ENCODE results near the gene TLE2. TPM values are rescaled to one million over a fixed set of nuclear protein-coding genes. Genes with fewer than 3 reads are reported as not detected.

TLE2 gene
- polyA plus RNA-seq, 1 of the 3 experiments (the other 2 are of a cell fraction), result 2.3 TPM

DNA sequence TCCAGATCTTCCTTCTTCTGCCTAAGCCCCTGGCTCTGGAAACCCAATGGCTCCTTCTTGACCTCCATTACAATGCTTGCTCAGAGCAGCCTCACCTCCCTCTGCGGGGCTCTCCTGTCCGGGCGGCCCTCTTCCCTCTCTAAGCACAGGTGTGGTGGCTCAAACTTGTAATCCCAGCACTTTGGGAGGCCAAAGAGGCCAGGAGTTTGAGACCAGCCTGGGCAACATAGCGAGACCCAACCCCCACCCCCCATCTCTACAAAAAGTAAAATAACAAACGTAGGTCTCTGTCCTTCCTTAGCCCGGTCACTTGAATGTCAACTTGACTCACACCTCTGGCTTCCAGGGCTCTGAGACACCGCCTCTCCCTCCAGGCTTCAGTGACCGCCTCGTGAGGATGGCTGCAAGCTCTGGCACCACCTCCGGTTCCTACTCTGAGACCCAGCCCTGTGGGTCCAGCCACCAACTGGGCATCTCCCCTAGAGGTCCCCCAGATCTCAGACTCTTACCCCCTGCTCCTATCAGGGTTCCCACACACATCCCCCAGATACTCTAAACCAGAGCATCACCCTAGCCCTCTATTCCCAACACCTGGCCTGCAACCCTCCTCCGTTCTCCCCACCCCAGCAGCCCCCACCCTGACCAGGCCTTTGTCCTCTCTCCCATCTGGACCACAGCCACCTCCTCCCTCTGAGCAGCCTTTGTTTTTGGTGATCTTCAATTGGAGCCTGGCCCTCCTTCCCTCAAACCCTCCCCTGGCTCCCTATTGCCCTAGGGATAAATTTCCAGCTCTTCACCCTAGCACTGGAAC is 4.7 kb upstream of the TLE2 start:
- no peaks in the 10 kb centered on the region for H3K36me3 ChIP-seq (replicated peaks in 1 of 2; ENCODE audit: control insufficient read depth in 1 of 2, insufficient read depth in 2 of 2, low read length in 1 of 2)
- H3K9me3 ChIP-seq, result no peaks in the 10 kb centered on the region
- H3K4me2 ChIP-seq, result no peak overlapping the region
- WGBS (ENCODE audit: low lambda C conversion rate), result 51% methylated on average over 10 of the region's 11 CpGs
- TF ChIP-seq TCF12 (IDR thresholded peaks at IDR 0.05) (no peak), RCOR1 (IDR thresholded peaks at IDR 0.05; ENCODE audit: low read length) (no peak), CHD2 (IDR thresholded peaks at IDR 0.05; ENCODE audit: low read length, partially characterized antibody) (no peak), POLR2AphosphoS5 (IDR thresholded peaks at IDR 0.05; ENCODE audit: low read depth, low read length) (no peak)
- TF ChIP-seq, protein P1, sequence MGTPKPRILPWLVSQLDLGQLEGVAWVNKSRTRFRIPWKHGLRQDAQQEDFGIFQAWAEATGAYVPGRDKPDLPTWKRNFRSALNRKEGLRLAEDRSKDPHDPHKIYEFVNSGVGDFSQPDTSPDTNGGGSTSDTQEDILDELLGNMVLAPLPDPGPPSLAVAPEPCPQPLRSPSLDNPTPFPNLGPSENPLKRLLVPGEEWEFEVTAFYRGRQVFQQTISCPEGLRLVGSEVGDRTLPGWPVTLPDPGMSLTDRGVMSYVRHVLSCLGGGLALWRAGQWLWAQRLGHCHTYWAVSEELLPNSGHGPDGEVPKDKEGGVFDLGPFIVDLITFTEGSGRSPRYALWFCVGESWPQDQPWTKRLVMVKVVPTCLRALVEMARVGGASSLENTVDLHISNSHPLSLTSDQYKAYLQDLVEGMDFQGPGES (IDR thresholded peaks at IDR 0.05; ENCODE audit: low read depth, low read length), result no peak
- TF ChIP-seq, protein P2, sequence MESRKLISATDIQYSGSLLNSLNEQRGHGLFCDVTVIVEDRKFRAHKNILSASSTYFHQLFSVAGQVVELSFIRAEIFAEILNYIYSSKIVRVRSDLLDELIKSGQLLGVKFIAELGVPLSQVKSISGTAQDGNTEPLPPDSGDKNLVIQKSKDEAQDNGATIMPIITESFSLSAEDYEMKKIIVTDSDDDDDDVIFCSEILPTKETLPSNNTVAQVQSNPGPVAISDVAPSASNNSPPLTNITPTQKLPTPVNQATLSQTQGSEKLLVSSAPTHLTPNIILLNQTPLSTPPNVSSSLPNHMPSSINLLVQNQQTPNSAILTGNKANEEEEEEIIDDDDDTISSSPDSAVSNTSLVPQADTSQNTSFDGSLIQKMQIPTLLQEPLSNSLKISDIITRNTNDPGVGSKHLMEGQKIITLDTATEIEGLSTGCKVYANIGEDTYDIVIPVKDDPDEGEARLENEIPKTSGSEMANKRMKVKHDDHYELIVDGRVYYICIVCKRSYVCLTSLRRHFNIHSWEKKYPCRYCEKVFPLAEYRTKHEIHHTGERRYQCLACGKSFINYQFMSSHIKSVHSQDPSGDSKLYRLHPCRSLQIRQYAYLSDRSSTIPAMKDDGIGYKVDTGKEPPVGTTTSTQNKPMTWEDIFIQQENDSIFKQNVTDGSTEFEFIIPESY (IDR thresholded peaks at IDR 0.05; ENCODE audit: borderline replicate concordance, low read depth), result no peak
- TF ChIP-seq, protein P3, sequence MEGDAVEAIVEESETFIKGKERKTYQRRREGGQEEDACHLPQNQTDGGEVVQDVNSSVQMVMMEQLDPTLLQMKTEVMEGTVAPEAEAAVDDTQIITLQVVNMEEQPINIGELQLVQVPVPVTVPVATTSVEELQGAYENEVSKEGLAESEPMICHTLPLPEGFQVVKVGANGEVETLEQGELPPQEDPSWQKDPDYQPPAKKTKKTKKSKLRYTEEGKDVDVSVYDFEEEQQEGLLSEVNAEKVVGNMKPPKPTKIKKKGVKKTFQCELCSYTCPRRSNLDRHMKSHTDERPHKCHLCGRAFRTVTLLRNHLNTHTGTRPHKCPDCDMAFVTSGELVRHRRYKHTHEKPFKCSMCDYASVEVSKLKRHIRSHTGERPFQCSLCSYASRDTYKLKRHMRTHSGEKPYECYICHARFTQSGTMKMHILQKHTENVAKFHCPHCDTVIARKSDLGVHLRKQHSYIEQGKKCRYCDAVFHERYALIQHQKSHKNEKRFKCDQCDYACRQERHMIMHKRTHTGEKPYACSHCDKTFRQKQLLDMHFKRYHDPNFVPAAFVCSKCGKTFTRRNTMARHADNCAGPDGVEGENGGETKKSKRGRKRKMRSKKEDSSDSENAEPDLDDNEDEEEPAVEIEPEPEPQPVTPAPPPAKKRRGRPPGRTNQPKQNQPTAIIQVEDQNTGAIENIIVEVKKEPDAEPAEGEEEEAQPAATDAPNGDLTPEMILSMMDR (IDR thresholded peaks at IDR 0.05), result no peak
- H3K27me3 ChIP-seq (ENCODE audit: insufficient read depth), result peaks cover 46% of the 10 kb centered on the region
- H3K4me1 ChIP-seq (ENCODE audit: control insufficient read depth in 1 of 2, insufficient read depth in 2 of 2, low read depth in 1 of 2, low read length in 1 of 2), result peaks cover 0 to 14% of the 10 kb centered on the region in 2 experiments; a peak in 1 of 4 replicates
- H3K9me2 ChIP-seq, result no peaks in the 10 kb centered on the region
- H2AFZ ChIP-seq (ENCODE audit: low read depth), result no peak overlapping the region
- no peak overlapping the region for H3K9ac ChIP-seq
- DNase-seq, result no peak
- H3K4me3 ChIP-seq (ENCODE audit: low read depth in 2 of 2, low read length in 1 of 2), result no peak overlapping the region
- no peak overlapping the region for H3K27ac ChIP-seq (ENCODE audit: low read depth in 2 of 2, low read length in 1 of 2)
- H4K20me1 ChIP-seq (ENCODE audit: insufficient read depth), result no peaks in the 10 kb centered on the region
- peaks cover 13% of the 10 kb centered on the region for H3F3A ChIP-seq (replicated peaks; ENCODE audit: insufficient read depth)
- ChIA-PET POLR2A (interaction anchor here (3.4 kb wide), 1 partner anchor 50 kb away, joined by 21 read pairs; no protein-coding TSS in a partner anchor), CTCF (interaction anchor here (1.1 to 3.5 kb wide), 3 partner anchors 28 to 78 kb away, joined by 3 to 20 read pairs (median 17); partner anchors contain the start of genes TLE5 and TLE6)
- H3K79me2 ChIP-seq (ENCODE audit: insufficient read depth), result no peaks in the 10 kb centered on the region

DNA sequence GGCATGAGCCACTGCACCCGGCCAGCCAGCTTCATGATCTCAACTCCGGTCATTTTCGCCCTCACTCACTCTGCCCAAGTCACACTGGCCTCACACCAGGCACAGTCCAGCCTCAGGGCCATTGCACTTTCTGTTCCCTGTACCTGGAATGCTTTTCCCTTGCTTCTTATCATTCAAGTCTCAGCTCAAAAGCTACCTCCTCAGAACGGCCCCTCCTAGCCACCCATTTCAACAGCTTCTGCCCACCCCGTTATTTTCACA is 2.5 kb upstream of the TLE2 start:
- Histone ChIP-seq H3K27me3 (ENCODE audit: insufficient read depth) (peaks cover 69% of the 10 kb centered on the region), H3K4me1 (ENCODE audit: control insufficient read depth in 1 of 2, insufficient read depth in 2 of 2, low read depth in 1 of 2, low read length in 1 of 2) (peaks cover 0 to 13% of the 10 kb centered on the region in 2 experiments; a peak in 1 of 4 replicates), H3K4me2 (no peak overlapping the region), H4K20me1 (ENCODE audit: insufficient read depth) (no peaks in the 10 kb centered on the region), H3K9ac (no peak overlapping the region), H3F3A (replicated peaks; ENCODE audit: insufficient read depth) (peaks cover 7% of the 10 kb centered on the region), H3K36me3 (replicated peaks in 1 of 2; ENCODE audit: control insufficient read depth in 1 of 2, insufficient read depth in 2 of 2, low read length in 1 of 2) (no peaks in the 10 kb centered on the region), H3K9me3 (no peaks in the 10 kb centered on the region), H3K9me2 (no peaks in the 10 kb centered on the region), H2AFZ (ENCODE audit: low read depth) (no peak overlapping the region), H3K4me3 (ENCODE audit: low read depth in 2 of 2, low read length in 1 of 2) (no peak overlapping the region), H3K27ac (ENCODE audit: low read depth in 2 of 2, low read length in 1 of 2) (no peak overlapping the region), H3K79me2 (ENCODE audit: insufficient read depth) (no peaks in the 10 kb centered on the region)
- 15% methylated on average over 5 of the region's 5 CpGs for WGBS (ENCODE audit: low lambda C conversion rate)
- CTCF ChIA-PET, result interaction anchor here (0.7 to 2.1 kb wide), 5 partner anchors 44 to 95 kb away, joined by 3 to 7 read pairs (median 4); no protein-coding TSS in a partner anchor
- no peak for DNase-seq
- POLR2A ChIA-PET, result no interaction called here
- TF ChIP-seq GABPA (IDR thresholded peaks at IDR 0.05; ENCODE audit: low read depth) (no peak), EZH2phosphoT487 (IDR thresholded peaks at IDR 0.05; ENCODE audit: borderline replicate concordance, low read depth) (no peak), FOXM1 (IDR thresholded peaks at IDR 0.05; ENCODE audit: low read depth) (no peak), RXRA (IDR thresholded peaks at IDR 0.05; ENCODE audit: borderline replicate concordance, low read depth) (no peak)
- TF ChIP-seq, protein P4, sequence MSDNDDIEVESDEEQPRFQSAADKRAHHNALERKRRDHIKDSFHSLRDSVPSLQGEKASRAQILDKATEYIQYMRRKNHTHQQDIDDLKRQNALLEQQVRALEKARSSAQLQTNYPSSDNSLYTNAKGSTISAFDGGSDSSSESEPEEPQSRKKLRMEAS (IDR thresholded peaks at IDR 0.05; ENCODE audit: low read depth), result no peak
- TF ChIP-seq, protein P2 (IDR thresholded peaks at IDR 0.05; ENCODE audit: borderline replicate concordance, low read depth), result no peak
